HG02885 (cell line): ENCODE results near the gene KCNMB2.

Source experiments
- ATAC-seq: cut with Tn5 transposase; IDR thresholded peaks from one replicate; pipeline ENCODE4 v1.9.1; 2021; ENCODE audit warnings: mild to moderate bottlenecking; ENCODE audit not compliant: unreplicated experiment, poor library complexity

KCNMB2 gene

DNA sequence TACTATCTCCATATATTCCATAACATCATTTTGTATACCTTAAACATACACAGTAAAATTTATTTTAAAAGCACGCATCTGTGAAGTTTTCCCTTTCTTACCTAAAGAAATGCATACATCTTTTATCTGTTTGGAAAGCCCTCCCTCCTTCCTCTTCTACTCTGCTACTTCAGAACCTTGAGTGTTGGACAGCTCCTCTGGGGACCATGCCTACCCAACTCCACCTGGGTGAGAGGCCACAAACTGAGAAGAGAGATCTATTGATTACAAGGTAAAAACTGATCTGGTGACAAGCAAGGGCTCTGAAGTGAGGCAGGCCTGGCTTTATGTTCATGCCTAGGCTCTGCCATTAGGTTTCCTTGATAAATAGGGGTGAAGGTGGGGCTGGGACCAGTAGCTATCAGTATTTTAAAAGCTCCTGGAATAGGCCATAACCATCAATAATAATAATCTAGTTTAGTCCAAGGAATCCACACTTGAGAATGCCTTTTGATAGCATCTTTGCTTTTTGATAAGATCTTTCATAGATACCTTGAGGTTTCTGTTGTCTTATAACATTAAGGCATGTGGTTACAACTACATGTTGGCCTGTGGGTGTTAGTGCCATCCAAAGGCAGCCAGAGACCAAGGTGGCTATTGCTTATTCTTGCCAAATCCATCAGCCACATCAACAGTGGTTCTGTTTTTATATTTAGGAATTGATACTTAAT, 148.8 kb downstream of the KCNMB2 start:
- ATAC-seq: no peak

DNA sequence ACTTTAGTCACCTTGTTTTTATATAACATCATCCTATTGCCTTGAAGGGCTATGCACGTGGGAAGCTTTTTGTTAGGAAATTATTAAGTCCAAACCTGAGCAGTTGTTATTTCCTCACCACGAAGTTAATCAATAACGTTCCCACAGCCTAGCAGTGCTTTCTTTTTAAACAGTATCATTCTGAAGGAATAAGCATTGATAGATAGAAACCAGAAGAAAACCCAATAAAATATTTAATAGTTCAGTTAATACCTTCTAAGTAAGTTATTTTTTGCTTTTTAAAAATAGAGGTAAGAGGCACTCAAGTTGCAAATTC, 149.3 kb downstream of the KCNMB2 start:
- no peak for ATAC-seq

DNA sequence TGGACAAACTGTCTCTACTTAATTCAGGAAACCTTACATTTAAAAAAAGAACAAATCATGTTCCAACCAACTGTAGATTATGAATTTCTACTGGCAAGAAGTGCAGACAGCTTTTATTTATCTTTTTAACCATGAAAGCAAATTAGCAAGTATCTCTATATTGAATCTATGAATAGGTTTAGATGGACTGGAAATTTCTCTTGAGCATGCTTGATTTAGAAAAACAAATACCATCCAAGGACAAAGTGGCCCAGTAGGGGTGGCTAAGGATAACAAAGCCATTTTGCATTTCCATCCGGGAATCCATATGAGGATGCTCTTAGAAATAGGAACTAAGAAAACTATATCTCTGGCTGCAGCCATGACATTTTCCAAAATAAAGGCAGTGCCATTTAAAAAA, 150.6 kb downstream of the KCNMB2 start:
- no peak for ATAC-seq

GRCh38 chr3:178690571-178690970, 154.3 kb downstream of the KCNMB2 start:
- ATAC-seq: no peak

- no peak for ATAC-seq
Observed at GRCh38 chr3:178699364-178699763, 163.1 kb downstream of the KCNMB2 start.

GRCh38 chr3:178699810-178700209, 163.6 kb downstream of the KCNMB2 start:
- peak; percentile 45 for ATAC-seq

- ATAC-seq: no peak
Observed at GRCh38 chr3:178703268-178703975, 167.2 kb downstream of the KCNMB2 start.

DNA sequence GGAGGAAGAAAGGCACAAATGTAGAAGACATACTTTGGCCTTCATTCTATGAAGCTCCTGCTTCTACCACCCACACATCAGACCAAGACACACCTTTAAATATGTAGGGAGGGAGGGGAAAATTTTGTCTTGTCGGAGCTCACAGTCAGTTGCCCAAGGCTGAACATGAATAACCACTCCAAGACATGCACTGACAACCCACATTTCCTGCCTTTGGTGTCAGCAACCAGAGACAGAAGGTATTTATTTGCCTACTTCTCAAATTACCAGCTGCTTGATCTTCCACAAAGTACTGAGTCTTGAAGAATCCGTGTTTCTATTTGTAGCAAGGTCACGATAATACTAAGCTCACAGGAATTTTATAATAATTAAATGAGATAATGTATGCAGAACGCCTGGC, 169.7 kb downstream of the KCNMB2 start:
- ATAC-seq: peak; percentile 54

DNA sequence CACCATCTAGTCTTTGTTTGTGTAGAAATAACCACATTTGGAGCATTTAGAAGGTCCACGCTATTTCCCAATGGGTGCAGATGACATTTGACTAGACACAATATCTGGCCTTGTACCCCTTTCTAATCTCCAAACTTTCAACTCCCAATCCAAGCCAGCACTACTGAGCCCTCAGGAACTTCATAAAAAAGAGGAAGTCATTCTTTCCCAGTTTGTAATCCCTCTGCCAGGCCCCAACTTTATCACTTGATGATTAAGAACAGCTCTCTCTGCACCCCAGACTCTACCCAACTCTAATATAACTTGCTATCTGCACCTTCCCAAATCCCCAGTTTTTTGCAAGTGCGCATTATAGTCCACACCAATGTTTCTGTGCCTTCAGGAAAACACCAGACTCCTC, 170.2 kb downstream of the KCNMB2 start:
- no peak for ATAC-seq

GRCh38 chr3:178707311-178708031, 171.2 kb downstream of the KCNMB2 start:
- ATAC-seq: peak; percentile 48

DNA sequence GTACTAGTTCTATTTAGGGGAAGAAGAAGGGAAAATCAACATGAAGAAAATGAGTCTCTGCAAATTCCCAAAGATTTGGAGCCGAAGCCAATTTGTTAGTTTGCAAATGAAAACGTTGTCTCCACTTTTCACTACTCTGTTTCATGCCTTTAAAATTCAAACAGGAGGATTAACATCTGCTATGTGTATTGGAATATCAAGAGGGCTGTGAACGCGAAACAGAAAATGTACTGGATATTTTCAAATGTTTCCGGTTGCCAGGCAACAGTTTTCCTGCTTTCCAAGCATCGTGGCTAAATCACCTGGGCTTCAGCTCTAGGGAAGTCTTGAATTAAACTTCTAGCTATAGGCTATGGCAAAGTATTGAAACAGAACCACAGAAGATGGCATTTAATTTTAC, 172.8 kb downstream of the KCNMB2 start:
- no peak for ATAC-seq

GRCh38 chr3:178711753-178712152, 175.5 kb downstream of the KCNMB2 start:
- ATAC-seq: no peak

GRCh38 chr3:178712247-178712646, 176.0 kb downstream of the KCNMB2 start:
- ATAC-seq: no peak

GRCh38 chr3:178714925-178715832, 178.9 kb downstream of the KCNMB2 start:
- ATAC-seq: peak; percentile 49

GRCh38 chr3:178718995-178719635, 182.9 kb downstream of the KCNMB2 start:
- ATAC-seq: no peak

GRCh38 chr3:178732824-178733223, 196.6 kb downstream of the KCNMB2 start:
- no peak for ATAC-seq

GRCh38 chr3:178735032-178735674, 198.9 kb downstream of the KCNMB2 start:
- no peak for ATAC-seq

GRCh38 chr3:178736300-178736699, 200.1 kb downstream of the KCNMB2 start:
- no peak for ATAC-seq

DNA sequence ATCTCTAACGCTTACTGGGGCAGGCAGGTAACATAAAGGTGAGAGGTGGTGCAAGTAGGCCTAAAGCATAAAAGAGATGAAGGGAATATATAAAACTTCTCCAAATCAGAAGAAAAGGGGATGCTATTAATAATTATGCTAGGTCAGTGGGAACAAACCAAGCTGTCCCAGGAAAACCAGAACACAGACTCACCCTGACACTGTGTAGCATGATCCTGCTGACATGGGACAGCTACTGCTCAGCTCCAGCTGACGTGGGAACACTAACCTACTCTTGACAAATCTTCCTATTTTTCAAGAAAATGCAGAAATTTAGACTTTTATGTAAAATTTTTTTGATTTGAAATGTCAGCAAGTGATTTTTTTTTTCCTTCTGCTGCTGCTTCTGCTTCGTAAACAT, 203.5 kb downstream of the KCNMB2 start:
- ATAC-seq: no peak

GRCh38 chr3:178741020-178741419, 204.8 kb downstream of the KCNMB2 start:
- ATAC-seq: no peak
